Loucy (cell line): ENCODE measurements around the gene RPRD1A.

Experiments
- H2AFZ ChIP-seq: fragments of 200-600 bp; sonication (generic); 2 replicates; pipeline ENCODE4 v1.6.0; 2016; ENCODE audit warnings: antibody characterized with exemption, mild to moderate bottlenecking, low read length, moderate library complexity
- H3F3A ChIP-seq: fragments of 200-600 bp; 2 replicates; pipeline ENCODE4 v1.6.0; 2016; ENCODE audit warnings: antibody characterized with exemption, low read depth, mild to moderate bottlenecking
- H3K27me3 ChIP-seq: fragments of 200-600 bp; sonication (generic); 2 replicates; pipeline ENCODE4 v1.6.1; 2014; ENCODE audit warnings: low read length, mild to moderate bottlenecking; ENCODE audit not compliant: insufficient read depth, poor library complexity, severe bottlenecking
- H3K36me3 ChIP-seq: fragments of 200-600 bp; sonication (generic); 2 replicates; pipeline ENCODE4 v1.6.1; 2016; ENCODE audit warnings: low read length; ENCODE audit not compliant: insufficient read depth
- H3K4me1 ChIP-seq: fragments of 200-600 bp; sonication (generic); 2 replicates; pipeline ENCODE4 v1.5.1; 2014; ENCODE audit warnings: low read length, mild to moderate bottlenecking; ENCODE audit not compliant: insufficient read depth, poor library complexity, severe bottlenecking
- H3K4me2 ChIP-seq: fragments of 200-600 bp; sonication (generic); 2 replicates; pipeline ENCODE4 v1.6.0; 2014; ENCODE audit warnings: antibody characterized with exemption, low read length, low read depth, mild to moderate bottlenecking; ENCODE audit not compliant: poor library complexity, severe bottlenecking
- H3K4me3 ChIP-seq: fragments of 200-600 bp; sonication (generic); 2 replicates; pipeline ENCODE4 v1.5.1; 2014; ENCODE audit warnings: low read length, mild to moderate bottlenecking, mixed read lengths; ENCODE audit not compliant: poor library complexity, severe bottlenecking
- H3K79me2 ChIP-seq: fragments of 200-600 bp; sonication (generic); 2 replicates; pipeline ENCODE4 v1.6.1; 2014; ENCODE audit warnings: low read length; ENCODE audit not compliant: insufficient read depth
- H3K9ac ChIP-seq: fragments of 200-600 bp; sonication (generic); 2 replicates; pipeline ENCODE4 v1.6.0; 2014; ENCODE audit warnings: mild to moderate bottlenecking, low read depth, low read length, moderate library complexity; ENCODE audit not compliant: poor library complexity, severe bottlenecking
- H3K9me2 ChIP-seq: fragments of 200-600 bp; sonication (generic); replicated peaks from 2 replicates; pipeline ENCODE4 v1.6.1; 2016; ENCODE audit warnings: low read depth, low read length, mixed read lengths
- H3K9me3 ChIP-seq: fragments of 200-600 bp; sonication (generic); 2 replicates; pipeline ENCODE4 v1.6.1; 2014; ENCODE audit warnings: mild to moderate bottlenecking, antibody characterized with exemption, low read length, low read depth; ENCODE audit not compliant: insufficient read depth
- H4K20me1 ChIP-seq: fragments of 200-600 bp; sonication (generic); 2 replicates; pipeline ENCODE4 v1.6.0; 2014; ENCODE audit warnings: antibody characterized with exemption, low read length, mild to moderate bottlenecking; ENCODE audit not compliant: insufficient read depth, poor library complexity, severe bottlenecking
- CTCF ChIP-seq: fragments of 200-600 bp; sonication (generic); conservative IDR thresholded peaks from 2 replicates; pipeline ENCODE4 v1.5.1; 2014; ENCODE audit warnings: mild to moderate bottlenecking, antibody characterized with exemption, low read length
- EZH2phosphoT487 ChIP-seq: fragments of 200-600 bp; IDR thresholded peaks from 2 replicates; pipeline ENCODE4 v1.6.1; 2018; ENCODE audit warnings: antibody characterized with exemption, mild to moderate bottlenecking, moderate library complexity, borderline replicate concordance

Gene RPRD1A

GRCh38 chr18:35973650-35974049 lies 93.7 kb downstream of the RPRD1A start:
- no peak overlapping the region for H2AFZ ChIP-seq
- H4K20me1 ChIP-seq: peaks cover 9% of the 10 kb centered on the region
- no peaks in the 10 kb centered on the region for H3K9me3 ChIP-seq
- H3K4me2 ChIP-seq: peak overlapping the region; percentile 86
- H3K27me3 ChIP-seq: no peaks in the 10 kb centered on the region
- peaks cover 33% of the 10 kb centered on the region for H3K79me2 ChIP-seq
- H3K9ac ChIP-seq: peak overlapping the region; percentile 92
- peaks cover 22% of the 10 kb centered on the region; the same call in 1 of the 2 replicates for H3K36me3 ChIP-seq
- peaks cover 33% of the 10 kb centered on the region for H3K4me1 ChIP-seq
- no peaks in the 10 kb centered on the region for H3K9me2 ChIP-seq
- TF ChIP-seq CTCF (no peak), EZH2phosphoT487 (no peak)
- no peaks in the 10 kb centered on the region for H3F3A ChIP-seq
- peak overlapping the region; percentile 97 for H3K4me3 ChIP-seq

GRCh38 chr18:35972197-35973000 lies 95.0 kb downstream of the RPRD1A start, which contains the start of gene RMP24:
Gene RMP24 (plus strand): TSS chr18:35972679.
- peak within 1 kb of the TSS; percentile 97 for H3K4me3 ChIP-seq
- no peaks in the 10 kb centered on the region for H3K27me3 ChIP-seq
- peaks cover 9% of the 10 kb centered on the region; the same call in 1 of the 2 replicates for H3K36me3 ChIP-seq
- H3K79me2 ChIP-seq: peaks cover 33% of the 10 kb centered on the region
- H3F3A ChIP-seq: no peaks in the 10 kb centered on the region
- H2AFZ ChIP-seq: peak within 1 kb of the TSS; percentile 98
- peaks cover 36% of the 10 kb centered on the region for H3K4me1 ChIP-seq
- H3K9ac ChIP-seq: peak within 1 kb of the TSS; percentile 92
- no peaks in the 10 kb centered on the region for H3K9me3 ChIP-seq
- peak within 1 kb of the TSS; percentile 87 for H3K4me2 ChIP-seq
- H4K20me1 ChIP-seq: peaks cover 9% of the 10 kb centered on the region
- no peaks in the 10 kb centered on the region for H3K9me2 ChIP-seq
- TF ChIP-seq EZH2phosphoT487 (no peak), CTCF (no peak)

- no peaks in the 10 kb centered on the region for H3F3A ChIP-seq
- no peaks in the 10 kb centered on the region for H3K27me3 ChIP-seq
- TF ChIP-seq EZH2phosphoT487: no peak
- TF ChIP-seq CTCF: no peak
- peaks cover 9% of the 10 kb centered on the region for H4K20me1 ChIP-seq
- peak overlapping the region; percentile 98 for H2AFZ ChIP-seq
- peaks cover 36% of the 10 kb centered on the region for H3K4me1 ChIP-seq
- H3K79me2 ChIP-seq: peaks cover 33% of the 10 kb centered on the region
- peak overlapping the region; percentile 97 for H3K4me3 ChIP-seq
- peaks cover 7% of the 10 kb centered on the region; the same call in 1 of the 2 replicates for H3K36me3 ChIP-seq
- H3K4me2 ChIP-seq: peak overlapping the region; percentile 87
- no peaks in the 10 kb centered on the region for H3K9me2 ChIP-seq
- no peaks in the 10 kb centered on the region for H3K9me3 ChIP-seq
- peak overlapping the region; percentile 92 for H3K9ac ChIP-seq
Observed at GRCh38 chr18:35971661-35972196, 95.6 kb downstream of the RPRD1A start.
